ENCODE data around the gene CHD5.

DNA sequence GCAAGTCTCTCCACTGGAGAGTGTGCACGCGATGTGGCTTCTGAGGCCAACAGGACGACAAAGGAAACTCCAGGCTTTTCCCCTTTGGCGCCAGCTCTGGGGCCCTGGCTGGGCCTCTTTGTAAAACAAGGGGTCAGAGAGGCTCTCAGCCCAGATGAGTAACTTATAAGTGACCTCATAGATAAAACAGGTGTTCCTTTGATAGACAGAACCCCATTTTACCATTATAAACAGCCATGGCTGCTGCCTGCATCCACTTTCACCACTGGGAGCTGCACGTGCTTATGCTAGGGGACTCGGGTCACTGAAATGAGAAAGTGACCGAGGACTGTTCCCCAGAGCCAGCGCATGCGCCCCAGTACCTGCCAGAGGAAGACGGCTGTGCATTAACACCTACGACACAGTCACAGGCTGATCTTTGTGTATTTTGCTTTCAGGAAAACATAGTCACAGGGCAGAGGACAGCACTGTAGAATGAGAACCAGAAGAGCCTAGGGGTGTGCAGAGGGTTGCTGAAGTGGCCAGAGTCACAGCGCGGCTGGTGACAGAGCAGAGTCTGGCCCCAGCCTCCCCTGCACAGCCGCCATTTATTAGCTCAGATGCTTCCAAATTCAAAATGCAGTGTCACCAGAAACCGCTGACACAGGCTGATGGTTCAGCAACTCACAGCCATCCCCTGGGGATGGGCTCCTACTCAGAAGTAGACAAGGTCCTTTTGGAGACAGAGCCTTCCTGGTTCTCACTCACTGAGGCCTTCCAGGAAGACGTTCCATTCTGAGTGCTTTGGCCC is 38.4 kb upstream of the CHD5 start:
- TF ChIP-seq GATA2 (IDR thresholded peaks at IDR 0.05; ENCODE audit: low read depth, low read length) (no peak), GATA3 (IDR thresholded peaks at IDR 0.05; ENCODE audit: low read depth, low read length) (no peak)

Data from SH-SY5Y (cell line).